ENCODE results near the gene HEATR3.

The HEATR3 gene

DNA sequence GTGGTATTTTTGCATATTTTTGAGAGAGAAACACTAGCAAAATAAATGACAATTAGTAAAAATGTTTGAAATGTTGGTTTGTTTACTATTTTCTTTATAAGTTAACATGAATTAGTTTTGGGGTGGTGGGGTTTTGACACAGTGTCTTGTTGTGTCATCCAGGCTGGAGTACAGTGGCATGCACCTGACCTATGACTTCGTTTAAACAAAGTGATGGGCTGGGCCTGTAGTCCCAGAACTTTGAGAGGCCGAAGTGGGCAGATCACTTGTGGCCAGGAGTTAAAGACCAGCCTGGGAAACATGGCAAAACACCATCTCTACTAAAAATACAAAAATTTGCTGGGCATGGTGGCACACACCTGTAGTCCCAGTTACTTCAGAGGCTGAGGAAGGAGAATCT is 17.9 kb upstream of the HEATR3 start:
- POLR2A ChIA-PET (ENCODE audit: low non-redundant PET): interaction anchor here (0.6 kb wide), 1 partner anchor 59 kb away, joined by 3 read pairs; no protein-coding TSS in a partner anchor
- CTCF ChIA-PET: no interaction called here
- TF ChIP-seq, protein P1, sequence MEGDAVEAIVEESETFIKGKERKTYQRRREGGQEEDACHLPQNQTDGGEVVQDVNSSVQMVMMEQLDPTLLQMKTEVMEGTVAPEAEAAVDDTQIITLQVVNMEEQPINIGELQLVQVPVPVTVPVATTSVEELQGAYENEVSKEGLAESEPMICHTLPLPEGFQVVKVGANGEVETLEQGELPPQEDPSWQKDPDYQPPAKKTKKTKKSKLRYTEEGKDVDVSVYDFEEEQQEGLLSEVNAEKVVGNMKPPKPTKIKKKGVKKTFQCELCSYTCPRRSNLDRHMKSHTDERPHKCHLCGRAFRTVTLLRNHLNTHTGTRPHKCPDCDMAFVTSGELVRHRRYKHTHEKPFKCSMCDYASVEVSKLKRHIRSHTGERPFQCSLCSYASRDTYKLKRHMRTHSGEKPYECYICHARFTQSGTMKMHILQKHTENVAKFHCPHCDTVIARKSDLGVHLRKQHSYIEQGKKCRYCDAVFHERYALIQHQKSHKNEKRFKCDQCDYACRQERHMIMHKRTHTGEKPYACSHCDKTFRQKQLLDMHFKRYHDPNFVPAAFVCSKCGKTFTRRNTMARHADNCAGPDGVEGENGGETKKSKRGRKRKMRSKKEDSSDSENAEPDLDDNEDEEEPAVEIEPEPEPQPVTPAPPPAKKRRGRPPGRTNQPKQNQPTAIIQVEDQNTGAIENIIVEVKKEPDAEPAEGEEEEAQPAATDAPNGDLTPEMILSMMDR (conservative IDR thresholded peaks at IDR 0.05; ENCODE audit: low read depth): no peak
- DNase-seq (ENCODE audit: low spot score): no peak
- no peak overlapping the region for H3K27ac ChIP-seq

DNA sequence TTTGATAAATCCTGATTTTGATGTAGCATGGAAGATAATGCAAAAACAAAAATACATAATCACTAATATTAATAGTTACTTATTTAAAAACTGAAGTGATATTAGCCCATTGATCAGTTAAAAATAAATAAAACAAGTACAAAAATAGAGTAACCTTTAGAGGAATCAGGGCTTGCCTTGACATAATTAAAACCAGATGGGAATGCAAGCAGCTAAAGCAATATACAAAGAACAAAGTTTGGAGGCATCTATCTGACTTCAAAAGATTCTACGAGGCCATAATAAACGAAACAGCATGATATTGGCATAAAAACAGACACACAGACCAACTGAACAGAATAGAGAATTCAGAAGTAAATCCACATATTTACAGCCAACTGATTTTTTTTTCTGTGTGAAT is 15.0 kb upstream of the HEATR3 start:
- ChIA-PET POLR2A (ENCODE audit: low non-redundant PET) (no interaction called here), CTCF (no interaction called here)
- TF ChIP-seq, protein P1 (conservative IDR thresholded peaks at IDR 0.05; ENCODE audit: low read depth): no peak
- H3K27ac ChIP-seq: no peak overlapping the region
- no peak for DNase-seq (ENCODE audit: low spot score)

DNA sequence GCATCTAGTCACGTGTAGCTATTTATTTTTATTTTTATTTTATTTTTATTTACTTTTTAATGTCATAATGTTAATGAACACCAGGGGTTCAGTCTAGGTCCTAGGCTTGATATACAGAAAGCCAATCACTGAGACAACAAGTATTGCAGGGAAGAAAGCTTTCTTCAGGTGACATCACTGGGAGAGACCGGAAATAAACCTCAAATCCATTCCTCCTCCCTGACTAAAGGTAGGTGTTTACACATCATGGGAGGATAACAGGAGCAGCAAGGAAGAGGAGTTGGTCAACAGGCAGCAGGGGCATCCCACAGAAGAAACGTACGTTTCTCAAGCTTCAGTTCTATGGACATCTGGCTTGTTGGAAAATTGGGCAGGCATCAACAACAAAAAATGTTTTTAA is 9.5 kb upstream of the HEATR3 start:
- ChIA-PET CTCF (interaction anchor here (0.6 kb wide), 1 partner anchor 33 kb away, joined by 3 read pairs; no protein-coding TSS in a partner anchor), POLR2A (ENCODE audit: low non-redundant PET) (no interaction called here)
- no peak for DNase-seq (ENCODE audit: low spot score)
- TF ChIP-seq, protein P1 (conservative IDR thresholded peaks at IDR 0.05; ENCODE audit: low read depth): no peak
- H3K27ac ChIP-seq: no peak overlapping the region

- ChIA-PET CTCF (no interaction called here), POLR2A (ENCODE audit: low non-redundant PET) (no interaction called here)
- TF ChIP-seq, protein P1 (conservative IDR thresholded peaks at IDR 0.05; ENCODE audit: low read depth): no peak
- H3K27ac ChIP-seq: no peak overlapping the region
- DNase-seq (ENCODE audit: low spot score): no peak
Measured at GRCh38 chr16:50058091-50058771, 7.5 kb upstream of the HEATR3 start.

DNA sequence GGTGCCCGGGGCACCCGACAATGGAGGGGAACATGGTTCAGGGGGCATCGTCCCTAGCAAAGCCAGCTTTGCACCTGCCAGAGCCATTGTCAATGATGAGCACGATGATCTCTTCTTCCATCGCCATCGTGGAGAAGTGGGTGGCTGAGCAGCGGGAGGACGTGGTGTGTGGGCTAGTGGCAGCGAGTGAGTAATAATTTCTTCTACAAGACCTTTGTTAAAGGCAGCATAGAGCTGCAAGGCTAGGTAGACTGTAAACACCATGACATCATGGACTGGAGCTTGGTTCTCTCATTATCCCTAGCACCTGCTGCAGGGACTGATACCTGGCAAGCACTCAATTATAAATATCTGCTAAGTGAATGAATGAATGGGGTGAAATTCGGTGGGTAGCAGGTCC is 6.7 kb upstream of the HEATR3 start:
- TF ChIP-seq, protein P1 (conservative IDR thresholded peaks at IDR 0.05; ENCODE audit: low read depth): no peak
- POLR2A ChIA-PET (ENCODE audit: low non-redundant PET): no interaction called here
- CTCF ChIA-PET: no interaction called here
- H3K27ac ChIP-seq: no peak overlapping the region
- DNase-seq (ENCODE audit: low spot score): no peak

GRCh38 chr16:50059669-50060068 is 6.1 kb upstream of the HEATR3 start:
- H3K27ac ChIP-seq: no peak overlapping the region
- ChIA-PET CTCF (no interaction called here), POLR2A (ENCODE audit: low non-redundant PET) (no interaction called here)
- no peak for DNase-seq (ENCODE audit: low spot score)
- TF ChIP-seq, protein P1 (conservative IDR thresholded peaks at IDR 0.05; ENCODE audit: low read depth): no peak

Measured in RWPE1 (cell line).